GM21381 (cell line): ENCODE data around the gene PAK1.

Experiments used
- ATAC-seq: cut with Tn5 transposase; IDR thresholded peaks from one replicate; pipeline ENCODE4 v1.9.1; 2021; ENCODE audit warnings: mild to moderate bottlenecking, moderate library complexity; ENCODE audit not compliant: unreplicated experiment

PAK1 gene

DNA sequence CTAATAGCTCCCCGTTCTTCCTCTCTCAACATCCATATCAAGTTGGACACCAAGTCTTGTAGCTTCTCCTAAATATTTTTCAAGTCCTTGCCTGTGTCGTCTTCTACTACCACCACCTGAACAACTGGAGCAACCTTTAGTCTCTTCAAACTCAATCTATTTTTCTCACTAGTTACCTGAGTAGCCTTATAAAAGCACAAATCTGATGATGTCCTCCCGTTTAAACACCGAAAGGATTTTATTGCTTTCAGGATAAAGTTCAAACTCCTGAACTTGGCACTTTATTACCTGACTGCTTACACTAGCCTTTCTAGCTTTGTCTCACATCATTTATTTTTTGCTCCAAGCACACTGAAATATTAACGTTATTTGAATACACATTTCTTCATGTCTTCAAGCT lies 1.3 kb upstream of the PAK1 start:
- ATAC-seq: no peak

- ATAC-seq: no peak
Measured at GRCh38 chr11:77474684-77475060, 778 bp upstream of the PAK1 start.

- ATAC-seq: no peak
Measured at GRCh38 chr11:77472991-77473800, 698 bp downstream of the PAK1 start.

GRCh38 chr11:77471558-77472193 lies 2.2 kb downstream of the PAK1 start:
- no peak for ATAC-seq

DNA sequence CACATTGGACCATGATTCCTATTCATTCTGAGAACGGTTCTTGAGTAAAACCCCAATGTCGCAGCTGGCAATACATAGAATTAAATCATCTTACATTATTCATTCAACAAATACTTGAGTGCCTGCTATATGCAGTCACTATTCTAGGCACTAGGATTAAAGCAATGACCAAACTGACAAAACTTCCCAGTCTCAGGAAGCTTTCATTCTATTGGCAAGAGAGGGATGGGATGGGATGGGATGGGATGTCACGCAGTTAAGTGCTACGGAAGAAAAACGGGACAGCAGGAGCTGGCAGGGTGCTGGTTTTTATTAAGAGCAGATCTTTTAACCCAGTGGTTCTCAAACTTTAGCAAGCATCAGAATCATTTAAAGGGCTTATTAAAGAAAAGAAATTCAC lies 2.9 kb downstream of the PAK1 start:
- ATAC-seq: no peak

GRCh38 chr11:77470504-77470903 lies 3.4 kb downstream of the PAK1 start:
- no peak for ATAC-seq

DNA sequence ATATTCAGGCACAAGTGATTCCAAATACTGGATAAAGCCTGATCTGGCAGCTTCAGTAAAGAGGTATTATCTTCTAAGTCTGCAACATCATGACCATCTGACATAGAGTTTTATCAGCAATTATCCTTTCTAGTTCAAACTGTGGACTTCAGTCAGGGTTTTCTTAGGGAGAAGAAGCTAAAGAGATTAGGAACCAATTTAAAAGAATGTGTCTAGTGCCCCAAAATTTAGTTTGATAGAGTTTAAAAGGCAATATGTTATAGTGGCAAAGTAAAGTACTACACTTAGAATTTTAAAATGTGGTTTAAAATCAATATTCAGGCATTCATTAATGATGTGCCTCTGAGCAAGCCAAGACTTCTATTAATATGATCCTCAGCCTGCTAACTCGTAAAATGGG lies 5.4 kb downstream of the PAK1 start:
- ATAC-seq: no peak

GRCh38 chr11:77467993-77468392 lies 5.9 kb downstream of the PAK1 start:
- ATAC-seq: no peak

DNA sequence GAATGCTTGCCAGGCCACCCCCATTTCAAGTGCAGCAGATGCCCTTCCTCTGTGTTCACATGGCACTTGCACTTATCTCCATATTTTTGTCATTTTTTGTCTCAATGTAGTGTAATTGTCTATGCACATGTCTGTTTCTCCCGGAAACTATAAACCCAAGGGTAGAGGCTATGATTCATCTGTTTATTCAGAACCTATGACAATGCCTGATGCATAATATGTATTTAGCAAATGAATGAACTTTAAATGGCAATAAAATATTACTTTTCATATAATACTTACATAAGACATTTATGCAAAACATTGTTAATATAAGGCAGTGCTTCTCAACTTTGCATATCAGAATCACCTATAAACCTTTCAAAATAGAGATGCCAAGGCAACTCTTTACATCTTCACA lies 6.7 kb downstream of the PAK1 start:
- no peak for ATAC-seq

DNA sequence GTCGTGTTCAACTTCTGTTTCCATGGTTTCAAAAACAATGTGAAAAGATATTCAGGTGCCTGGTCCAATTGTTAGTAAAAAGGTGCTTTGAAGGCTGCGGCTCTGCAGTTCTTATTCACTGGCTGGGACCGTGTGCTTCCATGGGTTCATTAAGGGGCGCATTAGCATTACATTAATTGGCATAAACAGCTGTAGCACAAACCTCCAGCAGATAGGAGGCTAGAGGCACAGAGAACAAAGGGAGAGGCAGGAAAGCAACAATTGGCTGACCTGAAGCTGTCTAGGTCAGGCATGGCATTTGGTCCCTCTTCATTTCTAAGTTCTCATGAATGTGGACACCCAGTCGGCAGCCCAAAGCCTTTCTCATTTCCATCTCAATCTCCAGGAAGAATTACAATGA lies 16.6 kb downstream of the PAK1 start:
- ATAC-seq: peak; percentile 23

GRCh38 chr11:77455740-77456139 lies 18.2 kb downstream of the PAK1 start:
- ATAC-seq: no peak

DNA sequence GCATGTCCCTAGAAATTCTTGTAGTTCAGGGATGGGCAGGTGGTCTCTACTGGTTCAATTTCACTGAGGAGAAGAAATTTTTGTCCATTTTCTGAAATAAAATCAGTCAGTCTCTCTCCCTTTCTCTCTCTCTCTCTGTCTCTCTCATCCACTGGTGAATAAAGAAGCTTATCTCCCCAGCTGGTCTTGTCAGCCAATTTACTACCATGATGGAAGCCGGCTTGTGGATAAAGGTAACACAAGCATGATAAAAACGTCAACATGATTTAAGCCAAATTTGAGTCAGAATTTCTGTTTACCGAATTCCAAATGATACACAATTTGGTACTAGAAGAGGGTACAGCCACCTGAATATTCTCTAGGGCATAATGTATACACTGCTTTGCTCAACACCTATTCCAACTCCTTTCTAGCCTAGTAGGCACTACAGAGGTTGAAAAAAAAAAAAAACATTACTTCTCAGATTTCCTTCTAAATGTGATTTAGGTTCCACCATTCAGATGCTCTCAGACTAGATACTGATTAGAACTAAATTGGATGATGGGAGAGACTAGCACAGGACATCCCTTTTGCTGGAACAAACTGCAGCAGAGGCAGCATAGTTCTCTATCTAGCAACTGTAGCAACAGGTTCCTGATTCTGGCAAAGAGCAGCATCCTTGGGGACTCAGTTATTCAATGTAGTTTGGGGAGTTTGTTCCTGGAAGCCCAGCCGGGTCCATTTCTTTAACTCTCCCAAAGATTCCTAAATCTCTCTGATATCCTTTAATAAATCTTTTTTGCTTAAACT lies 18.8 kb downstream of the PAK1 start:
- no peak for ATAC-seq

DNA sequence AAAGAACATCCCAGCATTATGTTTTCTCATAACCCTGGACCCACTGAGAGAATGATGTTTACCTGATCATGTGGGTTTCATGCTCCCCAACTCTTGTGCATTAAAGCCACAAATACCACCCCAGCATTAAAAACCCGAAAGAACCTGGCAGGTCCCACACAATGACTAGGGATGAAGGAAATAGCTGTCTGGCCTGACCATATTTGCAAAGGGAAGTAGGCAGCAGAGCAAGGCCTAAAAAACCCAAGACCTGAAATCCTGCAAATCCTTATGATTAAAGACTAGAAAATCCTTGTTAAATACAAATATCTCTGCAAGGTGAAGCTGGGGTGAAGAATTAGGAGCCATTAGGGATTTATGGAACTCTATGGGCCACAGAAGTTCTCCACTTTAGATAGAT lies 23.7 kb downstream of the PAK1 start:
- ATAC-seq: no peak

DNA sequence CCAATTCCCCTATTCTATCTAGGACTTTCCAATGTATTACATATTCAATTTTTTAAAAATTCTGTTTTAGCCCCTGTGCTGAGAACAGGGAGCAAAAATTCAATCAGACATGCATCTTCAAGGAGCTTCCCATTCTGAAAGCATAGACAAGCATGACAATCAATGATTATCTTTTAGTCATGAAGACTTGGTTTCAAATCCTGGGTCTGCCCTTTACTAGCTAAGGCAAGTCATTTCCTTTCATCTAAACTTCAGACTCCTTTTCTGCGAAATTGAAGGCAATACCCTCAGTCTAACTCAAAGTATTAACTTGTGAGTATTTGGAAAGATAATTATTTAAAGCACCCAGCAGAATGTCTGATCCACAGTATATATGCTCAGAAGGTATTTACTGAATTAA lies 24.1 kb downstream of the PAK1 start:
- no peak for ATAC-seq

DNA sequence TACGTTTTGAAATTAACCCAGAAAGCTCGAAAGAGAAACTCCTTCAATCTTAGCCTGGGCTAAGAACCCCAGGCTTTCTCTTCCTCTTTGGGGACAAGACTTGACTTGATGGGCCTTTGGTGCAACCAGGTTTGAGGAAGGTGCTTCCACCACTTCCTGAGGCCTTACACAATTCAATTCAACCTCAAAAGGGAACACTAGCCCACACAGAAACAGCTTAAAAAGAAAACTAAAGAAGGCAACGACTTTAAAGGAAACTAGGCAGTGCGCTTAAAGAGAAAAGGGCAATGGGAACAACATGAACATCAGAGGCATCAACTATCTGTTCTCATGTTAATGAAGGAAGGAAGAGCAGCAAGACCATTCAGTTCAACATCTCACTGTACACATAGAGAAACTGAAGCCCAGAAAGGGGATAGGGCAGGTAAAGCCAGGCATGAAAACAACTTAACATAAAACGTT lies 24.8 kb downstream of the PAK1 start:
- peak; percentile 59 for ATAC-seq

- ATAC-seq: no peak
Measured at GRCh38 chr11:77448269-77448668, 25.6 kb downstream of the PAK1 start.

DNA sequence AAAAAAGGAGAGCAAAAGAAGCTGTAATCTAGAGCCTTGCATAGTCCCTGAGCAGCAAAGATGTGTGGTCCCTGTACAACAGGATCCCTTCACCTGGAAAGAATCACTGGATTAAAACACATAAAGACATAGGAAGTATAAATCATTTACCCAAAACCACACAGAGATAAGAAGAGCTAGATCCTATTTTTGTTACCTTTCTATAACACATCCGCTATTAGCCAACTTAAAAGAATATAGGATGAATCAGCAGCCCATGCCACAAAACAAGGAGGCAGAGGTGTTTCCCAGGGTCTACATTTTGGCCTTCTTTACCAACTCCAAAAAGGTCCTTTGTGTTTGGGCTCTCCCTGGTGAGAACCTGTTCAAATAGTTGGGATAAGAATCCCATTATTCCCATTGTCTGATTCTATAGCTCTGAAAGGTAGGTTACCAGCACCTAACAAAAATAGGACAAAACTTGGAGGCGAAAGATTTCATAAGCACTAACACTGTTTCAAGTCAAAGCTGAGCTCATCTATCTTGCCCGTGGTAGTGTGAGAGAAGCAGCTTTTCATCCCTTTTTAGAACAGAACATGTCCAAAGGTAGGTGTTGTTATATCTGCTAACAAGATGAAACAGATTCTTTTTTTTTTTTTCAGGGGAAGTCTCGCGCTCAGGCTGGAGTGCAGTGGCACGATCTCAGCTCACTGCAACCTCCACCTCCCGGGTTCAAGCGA lies 26.8 kb downstream of the PAK1 start:
- ATAC-seq: no peak

GRCh38 chr11:77444261-77444660 lies 29.6 kb downstream of the PAK1 start:
- ATAC-seq: no peak

DNA sequence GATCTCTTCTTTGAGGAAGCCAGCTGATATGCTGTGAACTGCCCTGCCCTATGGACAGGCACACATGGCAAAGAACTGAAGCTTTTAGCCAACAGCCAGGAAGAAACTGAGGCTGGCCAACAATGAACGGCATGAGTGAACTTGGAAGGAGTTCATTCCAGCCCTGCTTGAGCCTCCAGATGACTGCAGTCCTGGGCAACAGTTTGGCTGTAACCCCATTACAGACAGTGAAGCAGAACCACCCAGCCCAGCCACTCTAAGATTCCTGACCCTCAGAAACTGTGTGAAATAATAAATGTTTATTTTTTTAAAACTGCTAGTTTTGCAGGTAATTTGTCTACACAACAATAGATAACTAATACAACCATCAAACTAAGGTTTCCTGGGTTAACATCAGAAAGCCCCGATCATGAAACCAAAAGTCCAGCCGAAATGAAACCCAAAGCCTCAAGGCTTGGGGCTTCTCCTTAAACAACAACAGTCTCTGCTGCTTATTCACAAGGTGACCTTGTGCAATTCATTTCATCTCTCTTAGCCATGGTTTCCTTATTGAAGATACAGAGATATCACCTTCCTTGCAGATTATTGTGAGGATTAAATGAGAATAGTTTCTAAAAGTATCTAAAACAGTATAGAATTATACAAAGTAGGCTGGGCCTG lies 31.4 kb downstream of the PAK1 start:
- ATAC-seq: peak; percentile 36

DNA sequence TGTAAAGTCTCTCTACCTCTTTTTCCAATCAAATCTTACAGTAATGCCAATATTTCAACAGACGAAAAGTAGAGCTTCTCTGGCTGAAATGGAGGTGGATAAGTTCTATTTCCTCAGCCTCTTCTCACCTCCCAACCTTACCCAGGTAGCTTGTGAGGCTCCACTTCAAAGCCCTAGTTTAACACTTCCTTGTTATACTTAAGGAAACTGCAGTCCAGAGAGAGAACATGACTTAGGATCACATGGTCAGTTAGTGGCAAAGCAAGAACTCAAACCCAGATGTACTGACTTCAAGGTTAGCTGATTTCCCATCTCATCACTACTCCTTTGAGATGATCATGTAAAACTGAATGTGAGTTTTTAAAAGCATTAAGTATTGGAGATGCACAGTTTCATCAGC lies 32.5 kb downstream of the PAK1 start:
- ATAC-seq: no peak

DNA sequence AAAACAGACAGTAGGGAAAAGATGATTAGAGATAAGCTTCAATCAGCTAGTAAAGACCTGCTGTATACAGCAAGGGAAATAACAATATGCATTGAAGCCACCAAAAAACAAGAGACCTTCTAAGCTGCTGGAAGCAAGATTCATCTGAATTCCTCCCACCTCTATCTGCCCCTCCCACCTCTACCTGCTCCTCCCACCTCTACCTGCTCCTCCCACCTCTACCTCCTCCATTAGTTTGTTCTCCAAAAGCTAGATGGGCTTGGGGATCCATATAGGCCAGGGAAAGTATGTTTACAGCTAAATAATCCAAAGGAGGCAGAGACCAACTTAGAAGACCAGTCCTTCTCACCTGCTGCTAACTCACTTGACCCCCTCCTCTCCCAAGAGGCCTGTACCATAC lies 33.2 kb downstream of the PAK1 start:
- ATAC-seq: no peak
